GM12874 (cell line): Measurements from ENCODE around the gene COTL1.

Experiments used
- TF ChIP-seq, protein P1 (sequence below): IDR thresholded peaks from 2 replicates; pipeline ENCODE4 v1.5.1; 2011; ENCODE audit warnings: low read depth, mild to moderate bottlenecking, control low read depth, low read length, moderate library complexity; ENCODE audit not compliant: insufficient read depth

COTL1 gene

DNA sequence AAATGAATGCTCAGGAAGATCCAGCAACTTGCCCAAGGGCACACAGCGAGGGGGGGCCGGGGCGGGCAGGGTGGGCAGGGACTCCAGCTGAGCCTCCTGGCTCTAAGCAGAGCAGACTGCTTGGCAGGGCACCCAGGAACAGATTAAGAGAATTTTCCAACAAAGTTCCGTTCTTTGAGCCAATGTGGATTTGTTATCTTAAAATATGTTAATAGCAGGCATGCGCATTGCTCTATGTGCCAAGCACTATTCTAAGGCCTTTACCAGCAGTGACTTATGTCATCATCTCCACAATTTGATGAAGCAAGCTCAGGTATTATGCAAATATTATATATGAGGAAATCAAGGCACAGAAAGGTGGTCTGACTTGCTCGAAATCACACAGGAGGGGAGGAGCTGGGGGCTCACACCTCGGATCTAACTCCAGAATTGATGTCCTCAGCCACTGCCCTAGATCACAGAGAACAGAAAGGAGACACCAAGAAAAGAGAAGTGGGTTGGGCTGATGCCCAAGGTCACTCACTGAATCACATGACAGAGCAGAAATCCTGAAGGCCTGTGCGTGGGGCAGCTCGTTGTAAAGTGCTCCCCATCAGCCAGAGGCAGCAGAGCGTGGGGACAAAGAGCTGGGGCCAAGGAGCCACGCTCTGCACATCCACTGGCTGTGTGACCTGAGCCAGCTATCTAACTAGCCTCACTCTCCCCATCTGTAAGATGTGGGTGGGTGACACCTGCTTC lies 90.2 kb downstream of the COTL1 start:
- TF ChIP-seq, protein P1, sequence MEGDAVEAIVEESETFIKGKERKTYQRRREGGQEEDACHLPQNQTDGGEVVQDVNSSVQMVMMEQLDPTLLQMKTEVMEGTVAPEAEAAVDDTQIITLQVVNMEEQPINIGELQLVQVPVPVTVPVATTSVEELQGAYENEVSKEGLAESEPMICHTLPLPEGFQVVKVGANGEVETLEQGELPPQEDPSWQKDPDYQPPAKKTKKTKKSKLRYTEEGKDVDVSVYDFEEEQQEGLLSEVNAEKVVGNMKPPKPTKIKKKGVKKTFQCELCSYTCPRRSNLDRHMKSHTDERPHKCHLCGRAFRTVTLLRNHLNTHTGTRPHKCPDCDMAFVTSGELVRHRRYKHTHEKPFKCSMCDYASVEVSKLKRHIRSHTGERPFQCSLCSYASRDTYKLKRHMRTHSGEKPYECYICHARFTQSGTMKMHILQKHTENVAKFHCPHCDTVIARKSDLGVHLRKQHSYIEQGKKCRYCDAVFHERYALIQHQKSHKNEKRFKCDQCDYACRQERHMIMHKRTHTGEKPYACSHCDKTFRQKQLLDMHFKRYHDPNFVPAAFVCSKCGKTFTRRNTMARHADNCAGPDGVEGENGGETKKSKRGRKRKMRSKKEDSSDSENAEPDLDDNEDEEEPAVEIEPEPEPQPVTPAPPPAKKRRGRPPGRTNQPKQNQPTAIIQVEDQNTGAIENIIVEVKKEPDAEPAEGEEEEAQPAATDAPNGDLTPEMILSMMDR, result no peak

DNA sequence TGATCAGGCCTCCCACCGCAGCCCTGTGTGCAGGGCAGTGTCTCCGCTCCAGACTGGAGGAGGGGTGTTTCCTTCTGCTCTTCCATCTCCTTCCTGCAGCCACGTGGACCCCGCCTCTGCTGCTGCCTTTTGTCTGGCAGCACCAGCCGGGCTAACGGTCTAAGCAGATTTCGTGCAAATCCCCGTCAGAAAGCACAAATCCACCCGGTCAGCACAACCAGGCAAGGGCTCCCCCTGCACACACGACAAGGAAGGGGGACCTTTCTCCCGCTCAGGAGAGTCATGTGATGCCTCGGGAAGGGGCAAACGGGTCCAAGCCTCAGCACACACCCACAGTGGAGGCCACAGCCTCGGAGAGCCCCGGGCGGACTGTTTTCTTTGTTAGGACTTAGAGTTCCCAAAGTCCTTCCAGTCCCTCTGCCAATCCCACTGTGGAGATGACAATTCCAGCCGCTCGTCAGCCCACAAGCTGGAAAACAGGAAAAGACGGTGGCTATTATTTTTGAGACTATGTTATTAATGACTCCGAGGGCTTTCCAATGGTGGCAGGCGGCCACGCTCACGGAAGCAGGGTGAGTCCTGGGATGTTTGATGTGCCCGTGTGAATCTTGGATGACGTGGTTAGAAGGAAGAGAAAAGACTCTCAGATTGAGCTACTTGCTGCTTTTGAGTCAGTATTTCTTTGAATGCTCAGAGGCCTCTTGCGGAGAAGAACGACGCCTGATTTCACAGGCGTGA lies 90.9 kb downstream of the COTL1 start:
- TF ChIP-seq, protein P1, result no peak

DNA sequence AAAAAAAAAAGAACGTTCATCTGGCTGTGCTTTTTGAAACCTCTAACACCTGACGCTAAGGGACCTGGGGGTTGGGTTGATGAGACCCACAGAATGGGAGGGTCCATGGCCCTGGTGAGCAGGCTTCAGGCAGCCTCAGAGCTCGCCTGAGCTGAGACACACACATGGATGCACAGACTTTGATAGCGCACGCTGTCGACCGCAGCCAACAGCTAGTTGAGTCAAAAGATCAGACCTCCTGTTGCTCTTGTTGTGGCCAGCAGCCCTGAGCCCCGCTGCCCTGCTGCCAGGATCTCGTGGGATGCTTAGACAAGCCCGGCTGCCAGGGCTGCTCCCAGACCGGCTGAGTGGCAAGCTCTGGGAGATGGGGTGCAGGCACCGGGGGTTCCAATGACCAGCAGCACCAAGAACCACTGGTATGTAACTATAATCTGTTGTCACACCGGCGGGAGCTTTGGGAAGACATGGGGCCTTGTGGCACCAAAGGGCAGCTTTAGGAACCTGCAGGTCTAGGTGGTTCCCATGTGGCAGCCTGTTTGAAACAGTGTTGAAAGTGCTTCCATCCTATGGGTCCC lies 93.4 kb downstream of the COTL1 start:
- TF ChIP-seq, protein P1, result no peak

DNA sequence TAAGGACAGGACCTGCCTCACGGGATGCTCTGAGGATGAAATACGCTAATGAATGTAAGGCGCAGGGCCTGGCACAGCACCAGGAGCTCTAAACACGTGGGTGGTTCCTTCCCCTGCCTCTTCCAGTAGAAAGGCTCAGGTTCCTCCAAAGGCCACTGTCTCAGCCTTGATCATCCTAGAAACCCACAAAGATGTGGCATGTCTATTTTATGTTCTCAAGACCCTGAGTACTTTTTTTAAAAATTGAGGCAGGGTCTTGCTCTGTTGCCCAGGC lies 96.4 kb downstream of the COTL1 start:
- TF ChIP-seq, protein P1, result no peak

DNA sequence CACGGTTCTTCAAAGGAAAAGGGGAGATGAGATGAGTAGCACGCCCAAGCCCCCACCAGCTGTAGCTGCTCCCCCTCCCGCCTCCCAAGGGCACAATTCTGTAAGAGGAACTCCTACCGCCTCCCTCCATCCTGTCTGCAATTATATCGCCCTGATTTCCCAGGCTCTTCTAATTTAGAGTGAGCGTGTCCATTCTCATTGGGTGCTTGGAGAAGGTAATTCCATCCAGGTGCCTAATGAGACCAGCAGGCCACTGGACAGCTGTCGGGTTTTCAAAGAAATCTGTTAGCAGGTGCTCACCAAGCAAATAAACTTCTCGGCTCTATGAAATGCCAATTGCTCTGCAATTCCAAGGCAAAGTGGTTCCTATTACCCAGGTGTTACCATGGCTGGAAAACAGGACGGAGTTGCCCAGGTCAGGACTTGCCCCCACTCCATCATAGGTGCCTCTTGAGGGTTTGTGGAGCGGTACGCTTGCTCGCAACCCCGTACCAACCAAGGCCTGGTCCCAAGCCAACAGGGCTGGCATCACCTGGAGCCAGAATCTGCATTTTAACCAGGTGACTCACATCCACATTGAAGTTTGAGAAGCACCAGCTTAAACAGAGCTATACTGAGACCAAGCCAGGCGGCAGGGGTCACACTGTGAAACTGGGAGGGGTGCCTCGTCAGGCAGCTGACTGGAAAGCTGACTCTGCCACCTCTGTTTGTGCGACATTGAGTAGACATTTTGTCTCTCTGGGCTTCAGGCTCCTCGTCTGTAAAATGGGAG lies 97.0 kb downstream of the COTL1 start:
- TF ChIP-seq, protein P1, result no peak

DNA sequence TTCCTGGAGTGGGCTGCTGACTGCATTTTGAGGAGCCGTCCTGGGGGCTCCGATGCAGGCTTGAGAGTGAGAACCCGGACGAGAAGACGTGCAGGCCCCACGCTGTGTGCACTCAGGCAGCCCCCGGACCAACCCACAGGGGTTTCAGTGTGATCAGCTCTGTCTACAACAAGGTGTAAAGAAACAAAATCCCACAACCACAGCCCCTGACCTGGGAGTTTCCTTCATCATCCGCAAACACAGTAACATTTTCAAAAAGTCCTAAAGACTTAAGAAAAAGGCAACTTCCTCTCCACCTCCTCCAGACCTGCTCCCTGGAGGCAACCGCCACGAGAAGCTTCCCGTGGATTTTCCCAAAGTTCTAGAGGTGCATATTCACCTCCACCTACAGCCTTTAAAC lies 98.0 kb downstream of the COTL1 start:
- TF ChIP-seq, protein P1, result no peak

DNA sequence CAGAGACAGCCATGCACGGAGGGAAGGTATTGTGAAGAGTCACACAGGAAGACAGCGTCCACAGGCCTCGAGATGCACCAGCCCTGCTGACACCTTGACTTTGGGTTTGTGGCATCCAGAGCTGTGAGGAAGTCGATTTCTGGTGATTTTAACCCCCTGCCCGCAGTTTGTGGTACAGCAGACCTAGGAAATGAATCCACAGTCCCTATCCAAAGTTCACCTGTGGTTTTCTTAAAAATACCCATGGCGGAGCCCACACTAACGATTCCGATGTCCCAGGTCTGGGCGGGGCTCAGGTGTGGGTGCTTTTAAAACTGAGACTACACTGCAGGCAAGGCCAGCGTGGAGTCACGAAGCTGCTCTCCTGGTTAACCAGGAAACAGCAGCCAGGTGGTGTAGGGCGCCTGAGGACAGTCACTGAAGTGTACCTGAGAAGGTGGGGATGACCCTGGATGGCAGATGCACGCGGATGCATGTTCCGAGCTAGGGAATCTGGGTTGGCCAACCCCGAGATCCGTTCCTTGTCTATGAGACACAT lies 99.0 kb downstream of the COTL1 start:
- TF ChIP-seq, protein P1, result no peak
